Measurements from ENCODE around the gene PTPN3.
"Not testable (repeated sequence)": the region's sequence is repeated elsewhere in the genome, so short reads cannot be mapped to it uniquely, and the experiment has no call there.

The PTPN3 gene, protein sequence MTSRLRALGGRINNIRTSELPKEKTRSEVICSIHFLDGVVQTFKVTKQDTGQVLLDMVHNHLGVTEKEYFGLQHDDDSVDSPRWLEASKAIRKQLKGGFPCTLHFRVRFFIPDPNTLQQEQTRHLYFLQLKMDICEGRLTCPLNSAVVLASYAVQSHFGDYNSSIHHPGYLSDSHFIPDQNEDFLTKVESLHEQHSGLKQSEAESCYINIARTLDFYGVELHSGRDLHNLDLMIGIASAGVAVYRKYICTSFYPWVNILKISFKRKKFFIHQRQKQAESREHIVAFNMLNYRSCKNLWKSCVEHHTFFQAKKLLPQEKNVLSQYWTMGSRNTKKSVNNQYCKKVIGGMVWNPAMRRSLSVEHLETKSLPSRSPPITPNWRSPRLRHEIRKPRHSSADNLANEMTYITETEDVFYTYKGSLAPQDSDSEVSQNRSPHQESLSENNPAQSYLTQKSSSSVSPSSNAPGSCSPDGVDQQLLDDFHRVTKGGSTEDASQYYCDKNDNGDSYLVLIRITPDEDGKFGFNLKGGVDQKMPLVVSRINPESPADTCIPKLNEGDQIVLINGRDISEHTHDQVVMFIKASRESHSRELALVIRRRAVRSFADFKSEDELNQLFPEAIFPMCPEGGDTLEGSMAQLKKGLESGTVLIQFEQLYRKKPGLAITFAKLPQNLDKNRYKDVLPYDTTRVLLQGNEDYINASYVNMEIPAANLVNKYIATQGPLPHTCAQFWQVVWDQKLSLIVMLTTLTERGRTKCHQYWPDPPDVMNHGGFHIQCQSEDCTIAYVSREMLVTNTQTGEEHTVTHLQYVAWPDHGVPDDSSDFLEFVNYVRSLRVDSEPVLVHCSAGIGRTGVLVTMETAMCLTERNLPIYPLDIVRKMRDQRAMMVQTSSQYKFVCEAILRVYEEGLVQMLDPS

GRCh38 chr9:109498195-109499092 is at the start of gene PTPN3:
Gene PTPN3 (minus strand): TSS chr9:109498307. CDS start chr9:109463434, 34,873 bp downstream.
- Histone ChIP-seq H3K9me3 (no peaks in the 10 kb centered on the region), H3K27ac (peak within 1 kb of the TSS; percentile 65 to 75), H3K4me3 (peak within 1 kb of the TSS; percentile 65 to 66), H3K36me3 (no peaks in the 10 kb centered on the region), H3K27me3 (no peaks in the 10 kb centered on the region), H3K4me1 (peaks cover 0 to 50% (median 31%) of the 10 kb centered on the region in 4 donors)
- intact Hi-C loops (cut with DNase I; ENCODE audit: low total_unique reads): no loop called here
- DNase-seq: peak in 1 of 2 donors; percentile 73
- TF ChIP-seq, protein P1, sequence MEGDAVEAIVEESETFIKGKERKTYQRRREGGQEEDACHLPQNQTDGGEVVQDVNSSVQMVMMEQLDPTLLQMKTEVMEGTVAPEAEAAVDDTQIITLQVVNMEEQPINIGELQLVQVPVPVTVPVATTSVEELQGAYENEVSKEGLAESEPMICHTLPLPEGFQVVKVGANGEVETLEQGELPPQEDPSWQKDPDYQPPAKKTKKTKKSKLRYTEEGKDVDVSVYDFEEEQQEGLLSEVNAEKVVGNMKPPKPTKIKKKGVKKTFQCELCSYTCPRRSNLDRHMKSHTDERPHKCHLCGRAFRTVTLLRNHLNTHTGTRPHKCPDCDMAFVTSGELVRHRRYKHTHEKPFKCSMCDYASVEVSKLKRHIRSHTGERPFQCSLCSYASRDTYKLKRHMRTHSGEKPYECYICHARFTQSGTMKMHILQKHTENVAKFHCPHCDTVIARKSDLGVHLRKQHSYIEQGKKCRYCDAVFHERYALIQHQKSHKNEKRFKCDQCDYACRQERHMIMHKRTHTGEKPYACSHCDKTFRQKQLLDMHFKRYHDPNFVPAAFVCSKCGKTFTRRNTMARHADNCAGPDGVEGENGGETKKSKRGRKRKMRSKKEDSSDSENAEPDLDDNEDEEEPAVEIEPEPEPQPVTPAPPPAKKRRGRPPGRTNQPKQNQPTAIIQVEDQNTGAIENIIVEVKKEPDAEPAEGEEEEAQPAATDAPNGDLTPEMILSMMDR (IDR thresholded peaks at IDR 0.05): no peak

DNA sequence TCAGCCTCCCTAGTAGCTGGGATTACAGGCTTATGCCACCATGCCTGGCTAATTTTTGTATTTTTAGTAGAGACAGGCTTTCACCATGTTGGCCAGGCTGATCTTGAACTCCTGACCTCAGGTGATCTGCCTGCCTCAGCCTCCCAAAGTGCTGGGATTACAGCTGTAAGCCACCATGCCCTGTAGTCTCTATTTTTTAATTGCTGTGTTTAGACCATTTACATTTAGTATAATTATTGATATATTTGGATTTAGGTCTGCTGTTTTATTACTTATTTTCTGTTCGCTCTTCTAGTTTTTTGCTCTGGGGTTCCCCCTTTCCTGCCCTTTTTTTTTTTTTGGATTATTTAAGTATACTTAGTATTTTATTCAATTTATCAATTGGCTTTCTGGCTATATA is 46.8 kb upstream of the PTPN3 start:
- H3K9me3 ChIP-seq: peaks cover 0 to 20% (median 18%) of the 10 kb centered on the region in 3 donors
- intact Hi-C loops (cut with DNase I; ENCODE audit: low total_unique reads); H3K4me1 ChIP-seq; H3K27me3 ChIP-seq; H3K36me3 ChIP-seq; DNase-seq; H3K27ac ChIP-seq; H3K4me3 ChIP-seq: not testable (repeated sequence)

DNA sequence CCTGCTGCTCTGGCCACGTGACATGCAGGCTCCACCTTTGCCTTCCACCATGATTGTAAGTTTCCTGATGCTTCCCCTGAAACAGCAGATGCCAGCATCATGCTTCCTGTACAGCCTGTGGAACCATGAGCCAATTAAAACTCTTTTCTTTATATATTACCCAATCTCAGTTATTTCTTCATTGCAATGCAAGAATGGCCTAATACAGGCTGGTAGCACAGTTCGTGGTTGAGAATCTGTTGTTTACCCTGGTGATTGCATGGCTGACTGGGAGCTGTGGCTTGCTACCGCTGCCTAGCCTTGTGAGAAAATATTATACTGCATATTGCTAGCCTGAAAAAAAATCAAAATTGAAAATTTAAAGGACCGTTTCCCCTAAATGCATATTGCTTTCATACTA is 44.8 kb upstream of the PTPN3 start:
- Histone ChIP-seq H3K9me3 (peaks cover 0 to 20% (median 18%) of the 10 kb centered on the region in 3 donors), H3K4me3 (no peak overlapping the region), H3K27me3 (peaks cover 0 to 11% of the 10 kb centered on the region in 2 donors)

DNA sequence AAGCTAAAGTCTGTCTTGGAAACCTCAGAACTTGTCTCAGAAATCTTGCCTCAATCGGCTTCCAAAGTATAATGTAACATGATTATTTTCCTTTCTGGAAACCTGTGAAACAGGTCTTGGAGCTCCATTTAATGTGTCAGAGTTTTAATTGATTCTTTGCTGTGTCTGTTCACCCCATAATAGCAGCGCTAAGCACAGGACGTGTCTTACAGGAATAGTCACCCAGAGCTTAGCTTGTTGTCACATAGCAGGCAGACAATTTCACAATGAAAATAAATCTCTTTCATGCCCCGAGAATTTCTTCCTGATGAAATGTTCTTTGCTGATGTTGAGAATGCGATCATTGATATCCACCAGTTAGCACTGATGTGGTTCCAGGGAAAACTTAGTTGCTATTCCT is 40.2 kb upstream of the PTPN3 start:
- intact Hi-C loops (cut with DNase I; ENCODE audit: low total_unique reads): no loop called here
- Histone ChIP-seq H3K4me3 (no peak overlapping the region), H3K36me3 (no peaks in the 10 kb centered on the region), H3K27me3 (peaks cover 0 to 24% of the 10 kb centered on the region in 2 donors), H3K4me1 (no peaks in the 10 kb centered on the region), H3K9me3 (no peaks in the 10 kb centered on the region), H3K27ac (no peak overlapping the region)
- DNase-seq: no peak
- TF ChIP-seq, protein P1 (IDR thresholded peaks at IDR 0.05): no peak

More for the DNA sequence above, 44.8 kb upstream of the PTPN3 start:
- no peak for DNase-seq
- Histone ChIP-seq H3K27ac (no peak overlapping the region), H3K36me3 (no peaks in the 10 kb centered on the region), H3K4me1 (no peaks in the 10 kb centered on the region)
- TF ChIP-seq, protein P1 (IDR thresholded peaks at IDR 0.05): no peak
- intact Hi-C loops (cut with DNase I; ENCODE audit: low total_unique reads): no loop called here

- intact Hi-C loops (cut with DNase I; ENCODE audit: low total_unique reads): no loop called here
- Histone ChIP-seq H3K27me3 (peaks cover 0 to 21% of the 10 kb centered on the region in 2 donors), H3K9me3 (no peaks in the 10 kb centered on the region), H3K36me3 (no peaks in the 10 kb centered on the region), H3K4me1 (no peaks in the 10 kb centered on the region), H3K4me3 (no peak overlapping the region), H3K27ac (no peak overlapping the region)
- DNase-seq: no peak
- TF ChIP-seq, protein P1 (IDR thresholded peaks at IDR 0.05): no peak
Observed at GRCh38 chr9:109537288-109537687, 39.2 kb upstream of the PTPN3 start.
